ENCODE measurements around the gene ATP11C.
"Not testable (repeated sequence)": the region's sequence is repeated elsewhere in the genome, so short reads cannot be mapped to it uniquely, and the experiment has no call there.

The ATP11C gene

DNA sequence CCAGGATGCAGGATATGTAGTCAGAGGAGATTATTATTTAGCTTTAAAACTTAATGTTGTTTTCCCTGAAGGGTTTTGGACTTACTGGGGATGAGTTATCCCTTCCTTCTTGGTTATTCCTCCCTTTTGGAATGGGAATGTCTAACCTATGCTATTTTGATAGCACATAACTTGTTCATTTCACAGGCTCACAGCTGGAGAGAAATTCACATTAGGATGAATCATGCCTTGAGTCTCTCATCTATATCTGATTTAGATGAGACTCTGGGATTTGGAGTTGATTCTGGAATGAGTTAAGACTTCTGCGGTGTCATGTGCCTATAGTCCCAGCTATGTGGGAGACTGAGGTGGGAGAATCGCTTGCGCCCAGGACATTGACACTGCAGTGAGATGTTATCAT, 81.1 kb downstream of the ATP11C start:
- Histone ChIP-seq H3K4me3 (ENCODE audit: low read depth, low read length) (no peak overlapping the region), H3K36me3 (replicated peaks) (no peaks in the 10 kb centered on the region), H3K27me3 (replicated peaks) (no peaks in the 10 kb centered on the region), H3K27ac (no peak overlapping the region)
- TF ChIP-seq, protein P1, sequence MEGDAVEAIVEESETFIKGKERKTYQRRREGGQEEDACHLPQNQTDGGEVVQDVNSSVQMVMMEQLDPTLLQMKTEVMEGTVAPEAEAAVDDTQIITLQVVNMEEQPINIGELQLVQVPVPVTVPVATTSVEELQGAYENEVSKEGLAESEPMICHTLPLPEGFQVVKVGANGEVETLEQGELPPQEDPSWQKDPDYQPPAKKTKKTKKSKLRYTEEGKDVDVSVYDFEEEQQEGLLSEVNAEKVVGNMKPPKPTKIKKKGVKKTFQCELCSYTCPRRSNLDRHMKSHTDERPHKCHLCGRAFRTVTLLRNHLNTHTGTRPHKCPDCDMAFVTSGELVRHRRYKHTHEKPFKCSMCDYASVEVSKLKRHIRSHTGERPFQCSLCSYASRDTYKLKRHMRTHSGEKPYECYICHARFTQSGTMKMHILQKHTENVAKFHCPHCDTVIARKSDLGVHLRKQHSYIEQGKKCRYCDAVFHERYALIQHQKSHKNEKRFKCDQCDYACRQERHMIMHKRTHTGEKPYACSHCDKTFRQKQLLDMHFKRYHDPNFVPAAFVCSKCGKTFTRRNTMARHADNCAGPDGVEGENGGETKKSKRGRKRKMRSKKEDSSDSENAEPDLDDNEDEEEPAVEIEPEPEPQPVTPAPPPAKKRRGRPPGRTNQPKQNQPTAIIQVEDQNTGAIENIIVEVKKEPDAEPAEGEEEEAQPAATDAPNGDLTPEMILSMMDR (IDR thresholded peaks at IDR 0.05; ENCODE audit: low read depth, low read length, missing control alignments): no peak
- peak; percentile 27 for DNase-seq
- in situ Hi-C loops (cut with HindIII; ENCODE audit: low pct_ligation_motif_present, low sequenced_read_pairs): no loop called here

DNA sequence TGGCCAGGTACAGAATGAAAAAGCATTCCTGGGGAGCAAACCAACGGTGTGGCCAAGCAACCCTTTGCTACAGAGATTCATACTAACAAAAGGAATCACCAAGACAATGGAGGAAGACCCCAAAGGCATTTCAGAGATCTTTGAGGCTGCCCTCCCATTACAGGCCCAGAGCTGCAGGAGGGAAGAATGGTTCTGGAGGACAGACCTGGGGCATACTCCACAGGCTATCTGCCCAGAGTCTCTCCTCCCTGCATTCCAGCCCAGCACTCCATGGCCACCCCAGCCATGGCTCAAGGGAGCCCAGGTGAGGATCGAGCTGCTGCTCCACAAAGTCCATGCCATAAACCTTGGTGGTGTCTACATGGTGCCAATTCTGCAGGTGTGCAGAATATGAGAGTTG, 81.9 kb downstream of the ATP11C start:
- no peaks in the 10 kb centered on the region for H3K27me3 ChIP-seq (replicated peaks)
- no peak overlapping the region for H3K4me3 ChIP-seq (ENCODE audit: low read depth, low read length)
- no peak for DNase-seq
- H3K36me3 ChIP-seq (replicated peaks): no peaks in the 10 kb centered on the region
- TF ChIP-seq, protein P1 (IDR thresholded peaks at IDR 0.05; ENCODE audit: low read depth, low read length, missing control alignments): no peak
- in situ Hi-C loops (cut with HindIII; ENCODE audit: low pct_ligation_motif_present, low sequenced_read_pairs): no loop called here
- H3K27ac ChIP-seq: no peak overlapping the region

- in situ Hi-C loops (cut with HindIII; ENCODE audit: low pct_ligation_motif_present, low sequenced_read_pairs): no loop called here
- Histone ChIP-seq H3K4me3 (ENCODE audit: low read depth, low read length) (no peak overlapping the region), H3K27me3 (replicated peaks) (no peaks in the 10 kb centered on the region), H3K36me3 (replicated peaks) (no peaks in the 10 kb centered on the region), H3K27ac (no peak overlapping the region)
- TF ChIP-seq, protein P1 (IDR thresholded peaks at IDR 0.05; ENCODE audit: low read depth, low read length, missing control alignments): no peak
- DNase-seq: no peak
Observed at GRCh38 chrX:139844884-139845283, 88.0 kb downstream of the ATP11C start.

DNA sequence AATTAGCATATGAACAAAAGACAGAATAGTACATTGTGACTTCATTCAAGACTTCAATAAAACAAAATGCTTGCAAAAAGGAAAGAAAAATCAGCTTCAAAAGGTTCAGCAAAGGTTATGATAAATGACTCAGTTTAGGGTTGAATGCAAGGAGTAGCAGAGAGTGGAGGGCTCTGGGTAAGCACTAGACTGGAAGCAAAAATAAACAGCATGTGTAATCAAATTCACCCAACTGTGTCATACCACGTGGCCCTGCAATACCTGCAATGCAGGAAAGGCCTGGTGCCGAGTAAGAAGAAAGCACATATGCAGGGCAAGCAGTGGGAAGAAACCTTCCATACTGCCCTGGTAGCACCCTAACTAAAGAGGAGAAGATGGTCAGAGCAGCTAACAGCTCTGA, 88.7 kb downstream of the ATP11C start:
- no peak for DNase-seq
- Histone ChIP-seq H3K4me3 (ENCODE audit: low read depth, low read length) (no peak overlapping the region), H3K27me3 (replicated peaks) (no peaks in the 10 kb centered on the region), H3K27ac (no peak overlapping the region), H3K36me3 (replicated peaks) (no peaks in the 10 kb centered on the region)
- in situ Hi-C loops (cut with HindIII; ENCODE audit: low pct_ligation_motif_present, low sequenced_read_pairs): no loop called here
- TF ChIP-seq, protein P1 (IDR thresholded peaks at IDR 0.05; ENCODE audit: low read depth, low read length, missing control alignments): no peak

GRCh38 chrX:139842326-139843185, 90.3 kb downstream of the ATP11C start:
- TF ChIP-seq, protein P1 (IDR thresholded peaks at IDR 0.05; ENCODE audit: low read depth, low read length, missing control alignments): no peak
- no peak for DNase-seq
- no peak overlapping the region for H3K27ac ChIP-seq
- H3K36me3 ChIP-seq (replicated peaks): no peaks in the 10 kb centered on the region
- in situ Hi-C loops (cut with HindIII; ENCODE audit: low pct_ligation_motif_present, low sequenced_read_pairs): no loop called here
- no peaks in the 10 kb centered on the region for H3K27me3 ChIP-seq (replicated peaks)
- no peak overlapping the region for H3K4me3 ChIP-seq (ENCODE audit: low read depth, low read length)

DNA sequence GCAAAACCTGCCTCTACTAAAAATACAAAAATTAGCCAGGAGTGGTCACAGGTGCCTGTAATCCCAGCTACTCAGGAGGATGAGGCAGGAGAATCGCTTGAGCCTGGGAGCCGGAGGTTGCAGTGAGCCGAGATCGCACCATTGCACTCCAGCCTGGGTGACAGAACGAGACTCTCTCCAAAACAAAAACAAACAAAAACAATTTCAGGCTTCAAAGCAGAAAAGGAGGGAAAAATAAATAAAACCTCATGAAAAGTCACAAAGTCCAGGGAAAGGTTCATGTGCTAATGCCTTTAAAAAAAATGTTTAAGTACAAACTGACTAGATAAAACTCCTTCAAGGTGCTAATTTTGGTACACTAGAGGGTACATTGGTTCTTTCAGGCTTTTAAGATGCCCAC, 96.5 kb downstream of the ATP11C start:
- in situ Hi-C loops (cut with HindIII; ENCODE audit: low pct_ligation_motif_present, low sequenced_read_pairs); H3K4me3 ChIP-seq (ENCODE audit: low read depth, low read length); DNase-seq: not testable (repeated sequence)

More for the DNA sequence above, 96.5 kb downstream of the ATP11C start:
- H3K36me3 ChIP-seq (replicated peaks); H3K27ac ChIP-seq; H3K27me3 ChIP-seq (replicated peaks): not testable (repeated sequence)
